HG03439 (cell line): ENCODE results near the gene SLC26A2.

ENCODE experiments used
- ATAC-seq: cut with Tn5 transposase; IDR thresholded peaks from one replicate; pipeline ENCODE4 v1.9.1; 2021; ENCODE audit warnings: mild to moderate bottlenecking, moderate library complexity; ENCODE audit not compliant: unreplicated experiment

The SLC26A2 gene

GRCh38 chr5:150035139-150035895 is 74.8 kb downstream of the SLC26A2 start:
- peak; percentile 77 for ATAC-seq

- no peak for ATAC-seq
These were observed 76.0 kb downstream of the SLC26A2 start for GRCh38 chr5:150036513-150036912.
